GM12891 (cell line): Measurements from ENCODE around the gene VAMP5.
"Not testable (repeated sequence)": the region's sequence is repeated elsewhere in the genome, so short reads cannot be mapped to it uniquely, and the experiment has no call there.

Source experiments
- DNase-seq: peaks from one replicate; pipeline ENCODE4 v3.0.0; 2011; ENCODE audit warnings: low spot score; ENCODE audit not compliant: insufficient read length
- FAIRE-seq: peaks from 2 replicates; lab custom pipeline; 2011; peaks lifted over from hg19 to GRCh38; lab: Jason Lieb, UNC
- PAX5 ChIP-seq: IDR thresholded peaks from 2 replicates; pipeline ENCODE4 v1.6.1; 2011; ENCODE audit warnings: low read length, moderate library complexity, mild to moderate bottlenecking; ENCODE audit not compliant: insufficient read depth, severe bottlenecking
- POLR2A ChIP-seq: IDR thresholded peaks from 2 replicates; pipeline ENCODE4 v1.6.1; 2011; ENCODE audit warnings: low read depth, low read length, control low read depth
- POLR2AphosphoS5 ChIP-seq: IDR thresholded peaks from 2 replicates; pipeline ENCODE4 v1.6.1; 2011; ENCODE audit warnings: low read depth, low read length, control low read depth
- POU2F2 ChIP-seq: IDR thresholded peaks from 2 replicates; pipeline ENCODE4 v1.6.1; 2011; ENCODE audit warnings: low read depth, mild to moderate bottlenecking, control low read depth, low read length, moderate library complexity
- SPI1 ChIP-seq: IDR thresholded peaks from 2 replicates; pipeline ENCODE4 v1.6.1; 2011; ENCODE audit warnings: low read depth, low read length, control low read depth
- TAF1 ChIP-seq: IDR thresholded peaks from 2 replicates; pipeline ENCODE4 v1.6.1; 2011; ENCODE audit warnings: low read depth, low read length, control low read depth

Gene VAMP5

DNA sequence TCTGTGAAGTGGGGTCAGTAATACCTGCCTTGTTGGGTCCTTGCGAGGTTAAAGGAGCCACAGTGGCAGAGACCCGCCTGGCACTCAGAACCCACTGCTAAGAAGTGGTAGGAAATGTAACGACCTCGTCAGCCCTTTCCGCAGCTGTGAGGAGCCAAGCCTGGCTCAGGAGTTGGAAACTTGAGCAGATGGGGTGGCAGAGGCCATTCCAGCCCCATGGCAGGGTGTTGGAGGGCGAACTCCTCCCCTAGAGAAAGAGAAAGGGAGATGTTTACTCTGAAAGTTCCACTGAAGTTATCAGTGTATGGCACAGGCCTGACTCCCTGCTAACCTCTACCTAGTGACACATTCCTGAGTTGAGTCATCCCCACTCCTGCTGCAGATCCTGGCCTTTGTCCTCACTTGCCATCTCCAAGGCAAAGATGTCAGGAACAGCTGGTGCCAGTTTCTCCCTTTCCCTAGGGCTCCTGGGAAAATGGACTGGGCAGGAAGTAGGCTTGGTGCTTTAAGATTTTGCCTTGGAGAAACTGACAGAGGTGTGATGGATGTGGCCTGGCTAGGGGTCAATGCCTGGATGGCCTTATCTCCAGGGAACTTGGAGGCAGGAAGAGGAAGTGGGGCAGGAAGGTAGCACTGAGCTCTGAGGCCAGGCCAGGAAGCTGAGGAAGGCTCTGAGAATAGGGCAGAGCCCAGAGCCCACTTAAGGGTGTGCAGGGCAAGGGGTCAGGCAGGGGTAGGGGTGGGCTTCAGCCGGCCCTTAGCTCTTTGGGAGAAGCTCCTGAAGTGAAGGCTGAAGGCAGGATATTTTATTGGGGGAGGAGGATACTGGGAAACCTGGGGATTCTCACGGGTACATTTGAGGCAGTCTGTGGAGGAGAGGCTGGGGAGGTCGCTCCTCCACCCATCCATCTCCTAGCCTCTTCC is 888 bp downstream of the VAMP5 start:
- DNase-seq, result no peak
- peak; percentile 61 for FAIRE-seq

DNA sequence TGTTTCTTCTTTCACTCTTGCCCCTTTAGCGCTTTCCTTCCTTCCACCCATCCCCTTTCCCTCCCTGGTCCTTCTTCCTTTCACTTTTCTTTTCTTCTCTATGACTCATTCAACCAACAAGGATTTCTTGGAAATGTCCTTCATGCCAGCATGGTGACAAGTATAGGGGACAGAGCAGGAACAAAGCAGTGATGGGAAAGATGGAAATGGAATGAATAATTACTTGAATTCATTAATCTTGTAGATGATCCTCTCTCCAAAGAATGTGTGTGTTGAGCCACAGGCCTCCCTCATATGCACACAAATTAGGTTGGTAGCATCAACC is 1.5 kb downstream of the VAMP5 start:
- FAIRE-seq (no peak), DNase-seq (no peak)
- TF ChIP-seq POLR2A (no peak), TAF1 (no peak), PAX5 (no peak), POLR2AphosphoS5 (no peak), POU2F2 (no peak), SPI1 (no peak)

More for the DNA sequence above, 888 bp downstream of the VAMP5 start:
- TF ChIP-seq TAF1, result no peak
- TF ChIP-seq SPI1, result peak; percentile 74
- no peak for TF ChIP-seq PAX5
- no peak for TF ChIP-seq POLR2AphosphoS5

DNA sequence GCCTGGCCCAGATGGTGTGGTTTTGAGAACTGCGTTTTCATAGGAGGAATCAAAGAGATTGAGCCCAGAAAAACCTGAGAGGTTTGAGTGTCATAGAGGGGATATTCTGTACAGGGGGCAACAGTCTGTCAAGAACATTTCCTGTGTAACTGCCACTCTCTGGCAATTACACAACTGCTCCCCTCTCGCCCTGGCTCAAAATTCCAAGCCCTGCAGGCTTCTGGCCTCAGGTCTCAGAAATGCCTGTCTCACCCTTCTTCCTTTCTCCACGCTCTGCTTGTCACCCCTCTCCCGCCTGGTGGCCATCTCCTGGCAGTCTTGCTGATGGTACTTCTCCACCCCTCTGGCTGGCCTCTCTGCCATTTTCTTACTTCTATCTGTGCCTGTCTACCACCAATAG is 4.0 kb downstream of the VAMP5 start:
- DNase-seq (no peak), FAIRE-seq (no peak)
- TF ChIP-seq POLR2A, result no peak
- no peak for TF ChIP-seq SPI1
- TF ChIP-seq PAX5, result no peak
- TF ChIP-seq POU2F2, result no peak
- TF ChIP-seq TAF1, result no peak
- no peak for TF ChIP-seq POLR2AphosphoS5

DNA sequence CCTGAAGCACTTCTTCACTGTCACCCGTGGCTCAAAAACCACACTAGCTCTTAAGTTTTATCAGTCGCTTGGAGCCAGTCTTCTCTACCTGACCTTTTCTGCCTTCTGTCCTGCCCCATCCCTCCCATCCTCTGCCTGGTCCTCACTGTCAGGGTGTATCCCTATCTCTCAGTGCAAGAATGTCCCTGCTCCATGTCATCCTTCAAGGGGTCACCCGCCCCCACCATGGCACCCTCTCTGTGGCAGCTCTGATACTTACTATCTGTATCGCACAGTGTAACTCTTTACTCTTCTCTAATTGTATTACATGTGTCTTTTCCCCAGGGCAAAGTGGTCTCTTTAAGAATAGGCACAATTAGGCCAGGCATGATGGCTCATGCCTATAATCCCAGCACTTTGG is 4.4 kb downstream of the VAMP5 start:
- DNase-seq, result no peak
- no peak for TF ChIP-seq SPI1
- TF ChIP-seq POU2F2, result no peak
- TF ChIP-seq POLR2A, result no peak
- no peak for TF ChIP-seq POLR2AphosphoS5
- no peak for TF ChIP-seq PAX5
- TF ChIP-seq TAF1, result no peak
- no peak for FAIRE-seq

DNA sequence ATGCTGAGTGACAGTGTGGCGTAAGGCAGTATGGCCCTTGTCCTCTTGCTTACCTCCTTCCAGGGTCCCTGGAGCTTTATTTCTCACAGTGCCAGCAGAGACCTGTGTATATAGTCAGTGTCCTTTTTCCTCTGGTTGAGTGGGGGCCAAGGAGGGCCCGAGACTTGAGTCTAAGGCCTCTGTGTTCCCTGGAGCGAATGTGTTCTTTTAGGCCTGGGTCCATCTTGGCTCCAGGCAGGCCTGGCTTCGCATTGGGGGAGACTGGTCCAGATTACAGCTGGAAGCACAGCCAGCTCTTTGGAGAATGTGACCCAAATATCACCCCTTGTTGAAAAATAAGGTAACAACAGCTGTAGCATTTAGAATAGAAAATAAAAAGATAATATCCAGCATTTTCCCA is 5.0 kb downstream of the VAMP5 start:
- no peak for FAIRE-seq
- DNase-seq, result no peak
- TF ChIP-seq SPI1 (no peak), TAF1 (no peak), POLR2AphosphoS5 (no peak), PAX5 (no peak), POU2F2 (no peak), POLR2A (no peak)

DNA sequence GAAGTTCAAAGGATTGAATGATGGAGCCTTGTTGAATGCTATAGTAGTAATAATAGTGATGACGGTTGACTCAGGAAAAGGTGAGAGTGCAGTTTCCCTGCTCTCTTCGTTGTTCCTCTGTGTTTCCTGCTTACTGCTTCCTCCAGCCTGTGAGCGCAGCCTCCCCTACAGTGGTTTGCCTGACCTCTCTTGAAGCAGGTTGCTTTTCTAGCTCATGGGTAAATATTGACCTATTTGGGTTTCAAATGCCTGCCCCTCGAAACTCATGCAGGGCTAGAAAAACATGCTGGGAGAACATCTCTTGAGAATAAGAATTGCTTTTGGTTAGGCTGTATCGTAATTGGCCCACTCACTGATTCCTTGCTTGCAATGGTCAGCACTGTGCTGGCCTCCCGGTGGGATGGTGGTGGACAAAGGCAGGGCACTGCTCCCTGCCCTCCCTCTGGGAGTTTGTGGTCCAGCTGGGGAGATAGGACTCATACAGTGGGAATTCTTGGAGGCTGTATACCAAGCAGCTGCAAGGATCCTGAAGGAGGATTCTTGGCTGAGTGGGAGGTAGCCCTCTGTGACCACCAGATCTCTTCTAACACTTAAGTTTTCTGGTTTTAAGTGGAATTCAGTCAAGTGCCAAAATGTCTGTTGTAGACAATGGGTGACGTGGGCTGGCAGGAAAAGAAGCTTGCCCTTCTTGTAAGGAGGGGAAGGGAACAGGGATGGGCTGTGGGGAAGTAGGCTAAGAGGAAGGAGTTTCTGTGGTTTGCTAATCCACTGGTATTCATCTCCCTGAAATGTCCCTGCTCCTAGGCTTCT is 6.0 kb downstream of the VAMP5 start:
- FAIRE-seq, result no peak
- TF ChIP-seq POLR2A, result no peak

DNA sequence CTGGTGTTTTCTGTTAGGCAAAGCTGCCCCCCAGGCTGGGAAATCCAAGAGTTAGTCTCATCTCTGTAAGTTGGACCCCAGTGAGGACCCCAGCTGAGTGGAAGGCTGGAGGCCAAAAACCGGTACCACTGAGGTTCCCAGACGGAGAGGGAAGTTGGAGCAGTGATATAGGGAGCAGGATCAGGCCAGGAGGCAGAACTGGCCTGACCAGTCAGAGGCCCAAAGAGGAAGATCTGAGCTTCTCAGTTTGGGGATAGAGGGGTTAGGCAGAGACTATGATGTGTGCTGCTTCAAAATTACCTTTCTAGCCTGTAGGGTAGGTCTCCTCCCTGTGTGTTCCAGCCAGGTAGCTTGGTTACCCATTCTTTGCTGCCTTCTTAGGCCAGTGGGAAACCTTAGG is 6.7 kb downstream of the VAMP5 start:
- DNase-seq (no peak), FAIRE-seq (no peak)
- TF ChIP-seq POLR2AphosphoS5 (no peak), SPI1 (no peak), POU2F2 (no peak), TAF1 (no peak), PAX5 (no peak), POLR2A (no peak)

More for the DNA sequence above, 6.0 kb downstream of the VAMP5 start:
- no peak for DNase-seq

DNA sequence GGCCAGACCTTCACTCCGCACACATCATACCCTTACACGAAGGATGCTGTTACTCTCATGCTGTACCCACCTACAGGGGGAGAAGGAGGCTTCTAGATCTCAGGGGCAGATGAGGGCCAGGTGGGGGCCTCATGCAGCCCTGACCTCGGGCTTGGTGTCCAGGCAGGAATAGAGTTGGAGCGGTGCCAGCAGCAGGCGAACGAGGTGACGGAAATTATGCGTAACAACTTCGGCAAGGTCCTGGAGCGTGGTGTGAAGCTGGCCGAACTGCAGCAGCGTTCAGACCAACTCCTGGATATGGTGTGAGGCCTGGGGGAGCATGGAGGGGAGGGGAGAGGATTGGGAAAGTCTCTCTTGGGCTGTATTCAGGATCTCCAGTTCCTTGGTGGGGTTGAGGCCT is 7.3 kb downstream of the VAMP5 start:
- DNase-seq (no peak), FAIRE-seq (no peak)
- TF ChIP-seq POLR2AphosphoS5, result no peak
- no peak for TF ChIP-seq PAX5
- no peak for TF ChIP-seq POLR2A
- TF ChIP-seq POU2F2, result no peak
- TF ChIP-seq SPI1, result no peak
- no peak for TF ChIP-seq TAF1

DNA sequence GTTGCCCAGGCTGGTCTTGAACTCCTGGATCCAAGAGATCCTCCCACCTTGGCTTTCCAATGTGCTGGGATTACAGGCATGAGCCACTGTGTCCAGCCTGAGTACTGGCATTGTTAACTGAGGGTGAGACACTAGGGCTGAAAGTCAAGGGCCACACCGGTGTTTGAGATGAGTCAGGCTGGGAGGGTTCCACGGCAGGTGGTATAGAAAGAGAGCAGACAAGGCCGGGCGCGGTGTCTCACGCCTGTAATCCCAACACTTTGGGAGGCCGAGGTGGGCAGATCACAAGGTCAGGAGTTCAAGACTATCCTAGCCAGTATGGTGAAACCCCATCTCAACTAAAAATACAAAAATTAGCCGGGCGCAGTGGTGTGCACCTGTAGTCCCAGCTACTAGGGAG is 8.1 kb downstream of the VAMP5 start:
- not testable (repeated sequence) for DNase-seq, FAIRE-seq

DNA sequence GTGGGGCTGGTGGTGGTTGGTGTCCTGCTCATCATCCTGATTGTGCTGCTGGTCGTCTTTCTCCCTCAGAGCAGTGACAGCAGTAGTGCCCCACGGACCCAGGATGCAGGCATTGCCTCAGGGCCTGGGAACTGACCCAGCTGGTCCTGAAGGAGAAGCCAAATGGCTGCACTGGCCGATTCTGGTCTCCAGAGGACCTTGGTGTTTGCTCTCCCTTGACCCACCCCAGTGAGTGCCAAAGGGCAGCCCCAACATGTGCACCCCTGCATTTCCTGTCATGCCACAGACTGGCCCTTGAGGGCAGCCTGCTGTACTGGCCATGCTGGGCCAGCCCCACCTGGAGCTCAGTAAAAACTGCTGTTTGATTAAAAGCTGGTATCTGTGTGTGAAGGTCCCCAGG is 8.8 kb downstream of the VAMP5 start:
- TF ChIP-seq POU2F2 (no peak), POLR2A (no peak), POLR2AphosphoS5 (no peak), PAX5 (no peak), TAF1 (no peak), SPI1 (no peak)
- no peak for FAIRE-seq
- no peak for DNase-seq
